ENCODE data around the gene ZG16B.
A peak's percentile ranks its signal among the peaks of the same experiment; 100 is the strongest.

Gene ZG16B

DNA sequence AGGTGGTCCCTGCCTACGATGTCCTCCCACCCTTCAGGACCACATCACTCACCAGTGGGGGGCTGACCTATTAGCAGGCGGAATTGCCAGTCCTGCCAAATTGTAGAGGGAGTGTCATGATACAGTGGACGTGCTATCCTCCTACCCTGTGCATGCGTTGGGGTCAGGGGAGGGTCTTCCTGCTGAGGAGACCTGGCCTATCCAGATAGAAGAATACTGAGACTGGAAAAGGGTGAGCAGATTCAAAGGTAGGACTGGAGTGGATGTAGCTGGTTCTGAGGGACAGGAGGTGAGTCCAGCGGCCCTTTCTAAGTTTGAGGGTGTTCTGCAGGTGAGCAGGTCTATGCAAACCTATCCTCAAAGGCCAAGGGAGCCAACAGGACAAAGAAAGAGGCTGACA, 23.8 kb upstream of the ZG16B start:
- DNase-seq (ENCODE audit: low spot score): no peak

DNA sequence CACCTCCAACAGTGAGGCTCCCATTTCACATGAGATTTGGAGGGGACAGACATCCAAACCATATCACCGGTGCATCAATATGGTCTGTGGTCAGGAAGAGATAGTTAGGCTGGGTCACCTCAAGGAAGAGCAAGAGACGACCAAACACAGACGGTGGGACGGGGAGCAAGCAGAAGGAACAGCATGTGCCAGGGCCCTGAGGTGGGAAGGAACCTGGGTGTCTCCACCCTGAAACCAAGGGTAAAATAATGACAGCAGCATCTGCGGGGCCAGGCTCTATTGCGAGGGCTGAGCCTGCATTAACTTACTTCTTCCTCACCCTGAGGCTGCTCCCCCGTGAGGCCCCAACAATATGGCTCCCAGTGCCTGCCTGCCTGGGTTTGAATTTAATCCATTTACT, 21.9 kb upstream of the ZG16B start:
- DNase-seq (ENCODE audit: low spot score): no peak

DNA sequence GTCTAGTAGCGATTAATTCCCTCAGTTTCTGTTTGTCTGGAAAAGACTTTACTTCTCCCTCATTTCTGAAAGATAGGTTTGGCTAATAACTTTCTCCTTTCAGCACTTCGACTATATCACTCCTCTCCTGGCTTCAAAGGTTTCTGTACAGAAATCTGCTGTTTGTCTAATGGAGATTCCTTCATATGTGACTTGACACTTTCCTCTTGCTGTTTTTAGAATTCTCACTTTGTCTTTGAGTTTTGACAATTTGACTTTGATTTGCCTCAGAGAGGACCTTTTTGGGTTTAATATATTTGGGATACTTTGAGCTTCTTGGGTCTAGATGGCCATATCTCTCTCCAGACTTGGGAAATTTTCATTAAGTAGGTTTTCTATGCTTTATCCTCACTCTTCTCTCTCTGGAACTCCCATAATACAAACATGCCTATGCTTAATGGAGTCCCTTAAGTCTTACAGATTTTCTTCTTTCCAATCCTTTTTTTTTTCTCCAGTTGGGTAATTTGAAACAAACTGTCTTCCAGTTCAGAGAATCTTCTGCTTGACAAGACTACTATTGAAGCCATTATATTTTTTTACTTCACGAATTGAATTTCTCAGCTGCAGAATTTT, 20.8 kb upstream of the ZG16B start:
- DNase-seq (ENCODE audit: low spot score): no peak

DNA sequence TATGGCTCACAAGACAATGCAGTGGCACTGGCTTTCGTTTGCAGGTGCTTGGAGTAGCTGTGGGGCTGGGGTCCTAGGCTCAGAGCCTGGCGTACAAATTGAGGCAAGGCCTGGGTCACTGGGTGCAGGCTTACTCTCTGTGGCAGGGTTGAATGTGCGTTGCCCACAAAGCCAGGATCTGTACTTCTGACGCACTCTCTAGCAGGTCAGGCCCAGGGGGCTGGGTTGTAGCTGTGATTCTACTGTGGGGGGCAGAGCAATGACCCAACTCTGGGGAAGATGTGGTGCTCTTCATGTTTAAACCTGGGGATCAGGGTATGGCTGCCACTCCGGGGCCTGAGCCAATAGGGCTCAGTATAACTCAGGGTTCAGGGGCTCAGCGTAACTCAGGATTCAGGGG, 19.5 kb upstream of the ZG16B start:
- DNase-seq (ENCODE audit: low spot score): no peak

DNA sequence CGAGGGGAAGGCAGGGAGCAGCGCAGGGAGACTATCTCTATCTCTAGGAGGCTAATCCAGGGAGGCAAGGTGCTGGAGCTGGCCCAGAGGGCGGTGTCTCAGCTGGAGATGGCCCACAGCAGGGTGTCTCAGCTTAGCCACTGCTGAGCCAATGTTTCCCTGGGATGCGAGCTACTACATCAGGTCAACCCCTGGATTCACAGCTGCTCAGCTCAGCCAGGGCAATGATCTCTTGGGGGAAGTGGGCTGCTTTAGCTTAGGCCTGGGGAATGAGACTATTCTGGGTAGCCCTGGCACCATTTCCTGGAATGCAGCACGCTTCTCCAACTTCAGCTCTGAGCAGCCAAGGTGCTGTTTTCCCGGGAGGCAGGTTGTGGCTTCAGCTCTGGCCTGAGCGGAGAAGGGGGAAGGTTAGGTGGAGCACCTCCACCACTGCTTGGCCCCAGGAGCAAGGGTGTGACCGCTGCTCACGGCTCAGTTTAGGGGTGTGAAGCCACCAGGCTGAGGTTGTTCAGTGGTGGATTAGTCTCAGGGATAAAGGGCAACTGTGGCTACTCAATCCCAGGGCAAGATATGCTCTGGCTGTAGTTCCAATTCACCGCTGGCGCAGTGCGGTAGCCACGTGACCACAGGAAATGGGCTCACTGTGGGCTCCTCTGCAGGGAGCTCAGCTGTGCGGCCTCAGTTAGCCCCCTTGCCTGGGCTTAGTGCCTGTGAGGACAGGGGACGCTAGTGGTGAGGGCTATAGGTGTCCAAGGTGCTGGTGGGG, 18.2 kb upstream of the ZG16B start:
- no peak for DNase-seq (ENCODE audit: low spot score)

DNA sequence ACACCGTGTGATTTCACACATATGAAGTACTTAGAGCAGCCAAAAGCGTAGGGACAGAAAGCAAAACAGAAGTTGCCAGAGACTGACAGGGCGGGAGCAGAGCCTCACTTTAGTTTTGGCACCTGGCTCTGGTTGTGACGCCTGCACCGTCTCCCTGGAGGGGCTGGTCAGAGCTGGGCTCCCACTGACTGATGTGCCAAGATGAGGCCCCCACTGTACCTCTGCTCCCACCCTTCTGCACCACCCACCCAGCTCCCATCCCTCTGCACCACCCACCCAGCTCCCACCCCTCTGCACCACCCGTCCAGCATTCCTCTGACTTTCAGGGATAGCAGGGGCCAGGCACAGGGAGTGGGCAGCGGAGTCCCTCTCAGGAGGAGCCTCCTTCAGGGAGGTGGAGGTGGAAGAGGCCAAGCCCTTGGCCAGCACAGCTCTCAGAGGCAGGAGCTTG, 16.3 kb upstream of the ZG16B start:
- DNase-seq (ENCODE audit: low spot score): no peak

DNA sequence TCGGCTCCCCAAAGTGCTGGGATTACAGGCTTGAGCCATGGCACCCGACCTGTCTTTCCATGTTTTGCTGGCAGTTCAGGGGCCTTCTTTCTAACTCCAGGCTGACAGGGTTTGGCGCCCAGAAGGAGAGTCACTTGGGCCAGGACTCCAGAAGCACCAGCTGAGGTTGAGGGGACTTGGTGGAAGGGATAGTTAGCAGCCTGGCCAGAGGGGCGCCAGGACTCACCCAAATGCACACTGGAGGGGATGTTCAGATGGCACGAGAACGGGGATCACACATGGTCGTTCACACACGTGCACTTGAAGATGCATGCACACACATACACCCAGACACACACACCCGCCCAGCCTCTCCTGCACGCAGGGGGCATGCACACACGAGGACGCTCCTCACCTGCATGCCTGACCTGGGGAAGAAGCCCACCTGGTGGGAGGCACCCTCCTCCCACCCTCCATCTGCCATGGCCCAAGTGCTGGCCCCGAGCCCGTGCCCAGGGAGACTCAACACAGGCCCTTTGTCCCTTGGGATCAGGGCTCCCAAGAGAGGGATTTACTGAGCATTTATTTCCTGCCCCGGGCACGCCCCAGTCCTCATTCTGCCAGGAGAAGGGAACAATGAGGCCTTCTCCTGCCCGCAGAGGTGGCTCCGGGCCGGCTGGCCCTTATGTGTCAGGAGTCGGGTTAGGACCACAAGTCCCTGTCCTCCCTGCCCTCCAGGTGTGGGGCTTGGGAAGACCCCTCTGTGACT, 15.4 kb upstream of the ZG16B start:
- DNase-seq (ENCODE audit: low spot score): no peak

DNA sequence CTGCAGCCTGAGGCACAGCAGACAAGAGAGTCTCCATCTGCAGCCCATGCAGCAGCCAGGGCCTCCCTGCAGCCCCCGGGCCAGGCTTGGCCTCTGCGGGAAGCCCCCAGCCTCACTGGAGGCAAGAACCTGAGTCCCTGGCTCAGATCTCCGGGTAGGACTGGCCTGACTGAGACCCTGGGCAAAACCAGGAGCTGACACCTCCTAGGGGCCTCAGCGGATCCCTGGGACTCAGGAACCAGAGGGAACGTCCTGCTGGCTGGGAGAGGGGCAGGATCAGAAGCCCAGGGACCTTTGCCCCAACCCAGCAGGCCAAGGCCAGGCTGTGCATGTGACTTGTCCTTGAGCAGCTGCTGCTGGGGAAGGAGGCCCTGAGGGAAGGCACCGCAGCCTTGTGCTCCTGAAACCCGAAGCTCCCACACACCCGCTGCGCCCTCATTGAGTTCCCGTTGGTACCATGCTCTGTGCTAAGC, 14.8 kb upstream of the ZG16B start:
- peak; percentile 32 for DNase-seq (ENCODE audit: low spot score)

DNA sequence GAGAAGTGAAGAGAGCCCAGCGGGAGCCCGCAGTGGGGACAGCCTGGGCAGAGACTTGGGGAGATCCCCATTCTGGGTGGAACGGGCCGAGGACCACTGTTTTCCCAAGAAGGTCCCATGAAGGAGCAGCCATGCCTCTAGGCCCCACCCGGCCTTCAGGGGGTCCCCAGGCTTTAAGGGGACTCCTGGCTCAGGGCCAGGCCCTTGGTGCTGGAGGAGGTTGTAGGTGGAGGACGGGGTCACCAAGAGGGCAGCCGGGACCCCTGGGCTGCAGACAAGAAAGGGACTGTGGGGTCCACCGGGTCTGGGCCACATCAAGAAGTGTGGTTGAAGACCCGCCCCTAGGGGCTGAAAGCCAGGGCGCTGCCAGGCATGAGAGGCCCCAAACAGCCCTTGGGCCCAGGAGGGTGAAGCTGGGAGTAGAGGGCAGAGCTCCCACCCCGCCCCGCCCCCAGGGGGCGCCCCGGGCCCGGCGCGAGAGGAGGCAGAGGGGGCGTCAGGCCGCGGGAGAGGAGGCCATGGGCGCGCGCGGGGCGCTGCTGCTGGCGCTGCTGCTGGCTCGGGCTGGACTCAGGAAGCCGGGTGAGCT, 13.3 kb upstream of the ZG16B start, which contains the start of gene PRSS21:
PRSS21 (plus strand) TSS at position 487 of the 589 bp plus-strand sequence; CDS start at position 519, 32 bp downstream.
- DNase-seq (ENCODE audit: low spot score): no peak

DNA sequence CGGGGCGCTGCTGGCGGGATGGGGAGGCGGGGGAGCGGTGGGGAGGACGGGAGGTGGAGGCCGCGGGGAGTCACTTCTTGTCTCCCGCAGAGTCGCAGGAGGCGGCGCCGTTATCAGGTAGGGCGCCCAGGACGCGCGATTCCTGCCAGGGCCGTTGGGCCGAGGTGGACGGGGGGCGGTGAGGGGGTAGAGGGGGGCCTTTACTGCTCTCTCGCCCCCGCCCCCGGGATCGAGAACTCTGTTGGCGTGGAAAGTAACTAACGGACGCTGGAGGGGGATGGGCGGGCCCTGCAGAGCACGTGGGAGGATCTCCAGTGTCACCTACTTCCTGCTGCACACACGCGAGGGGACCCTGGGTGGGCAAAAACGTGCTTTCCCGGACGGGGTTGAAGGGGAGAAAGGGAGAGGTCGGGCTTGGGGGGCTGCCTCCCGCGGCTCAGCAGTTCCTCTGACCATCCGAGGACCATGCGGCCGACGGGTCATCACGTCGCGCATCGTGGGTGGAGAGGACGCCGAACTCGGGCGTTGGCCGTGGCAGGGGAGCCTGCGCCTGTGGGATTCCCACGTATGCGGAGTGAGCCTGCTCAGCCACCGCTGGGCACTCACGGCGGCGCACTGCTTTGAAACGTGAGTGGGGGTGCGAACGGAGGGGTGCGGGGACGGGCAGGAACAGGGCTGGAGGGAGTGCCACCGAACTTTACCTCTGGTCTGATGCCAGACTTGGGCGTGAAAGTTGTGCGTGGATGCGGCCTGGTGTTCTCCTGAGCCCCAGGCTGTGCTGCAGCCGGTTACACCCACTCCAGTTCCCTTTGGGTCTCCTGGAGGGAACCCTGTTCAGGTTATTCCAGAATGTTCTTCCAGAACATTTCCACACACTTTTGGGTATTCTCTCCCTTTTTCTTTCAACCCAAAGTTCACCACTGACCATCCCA, 12.5 kb upstream of the ZG16B start:
- DNase-seq (ENCODE audit: low spot score): no peak

DNA sequence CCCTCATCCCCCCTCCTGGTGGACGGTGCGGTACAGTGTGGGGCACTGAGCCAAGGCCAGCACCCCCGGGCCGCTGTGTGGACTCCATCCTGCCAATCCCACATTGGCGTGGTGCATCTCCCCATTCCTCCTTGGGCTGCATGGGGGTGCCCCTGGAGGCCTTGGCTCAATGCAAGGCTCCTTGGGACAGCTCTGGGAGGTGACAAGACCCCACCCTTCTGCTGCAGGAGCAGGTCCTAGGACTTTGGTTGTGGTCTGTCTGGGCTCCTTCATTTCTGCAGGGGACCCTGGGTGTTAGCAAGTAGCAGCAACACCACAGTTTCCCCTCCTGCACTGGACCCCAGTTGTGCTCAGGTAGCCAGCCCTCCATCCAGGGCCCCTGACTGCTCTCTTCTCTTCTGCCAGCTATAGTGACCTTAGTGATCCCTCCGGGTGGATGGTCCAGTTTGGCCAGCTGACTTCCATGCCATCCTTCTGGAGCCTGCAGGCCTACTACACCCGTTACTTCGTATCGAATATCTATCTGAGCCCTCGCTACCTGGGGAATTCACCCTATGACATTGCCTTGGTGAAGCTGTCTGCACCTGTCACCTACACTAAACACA, 11.7 kb upstream of the ZG16B start:
- DNase-seq (ENCODE audit: low spot score): no peak

DNA sequence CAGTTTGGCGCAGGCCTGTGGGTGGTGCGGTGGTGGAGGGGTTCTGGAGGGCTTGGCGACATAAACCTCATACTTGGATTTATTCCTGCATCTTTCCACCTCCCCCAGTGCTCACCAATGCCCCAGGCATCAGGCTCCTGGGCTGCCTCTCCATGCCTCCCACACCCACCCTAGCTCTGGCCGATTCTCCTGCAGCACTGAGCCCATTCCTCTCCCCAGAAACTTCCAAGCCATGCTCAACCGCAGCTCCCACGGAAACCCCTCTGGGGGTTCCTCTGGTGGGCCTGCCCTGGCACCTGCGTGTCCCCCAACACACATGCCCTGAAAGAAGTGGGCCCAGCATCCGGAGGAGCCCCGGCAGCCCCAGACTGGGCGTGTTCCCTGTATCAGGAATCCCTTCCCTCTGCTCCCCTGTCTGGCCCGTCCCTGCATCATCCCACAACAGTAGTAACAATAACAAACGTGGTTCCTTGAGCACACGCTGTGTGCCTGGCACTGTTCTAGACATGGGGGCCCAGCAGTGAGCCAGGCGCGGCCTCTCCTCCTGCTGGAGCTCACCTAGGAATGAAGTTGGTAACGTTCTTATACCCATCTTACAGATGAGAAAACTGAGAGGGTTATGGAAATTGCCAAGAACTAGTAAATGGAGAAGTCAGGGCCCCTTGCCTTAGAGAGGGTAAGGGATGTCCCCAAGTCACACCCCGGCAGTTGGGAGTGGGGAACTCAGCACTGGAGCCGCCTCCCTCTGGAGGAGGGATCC, 10.7 kb upstream of the ZG16B start:
- DNase-seq (ENCODE audit: low spot score): no peak

DNA sequence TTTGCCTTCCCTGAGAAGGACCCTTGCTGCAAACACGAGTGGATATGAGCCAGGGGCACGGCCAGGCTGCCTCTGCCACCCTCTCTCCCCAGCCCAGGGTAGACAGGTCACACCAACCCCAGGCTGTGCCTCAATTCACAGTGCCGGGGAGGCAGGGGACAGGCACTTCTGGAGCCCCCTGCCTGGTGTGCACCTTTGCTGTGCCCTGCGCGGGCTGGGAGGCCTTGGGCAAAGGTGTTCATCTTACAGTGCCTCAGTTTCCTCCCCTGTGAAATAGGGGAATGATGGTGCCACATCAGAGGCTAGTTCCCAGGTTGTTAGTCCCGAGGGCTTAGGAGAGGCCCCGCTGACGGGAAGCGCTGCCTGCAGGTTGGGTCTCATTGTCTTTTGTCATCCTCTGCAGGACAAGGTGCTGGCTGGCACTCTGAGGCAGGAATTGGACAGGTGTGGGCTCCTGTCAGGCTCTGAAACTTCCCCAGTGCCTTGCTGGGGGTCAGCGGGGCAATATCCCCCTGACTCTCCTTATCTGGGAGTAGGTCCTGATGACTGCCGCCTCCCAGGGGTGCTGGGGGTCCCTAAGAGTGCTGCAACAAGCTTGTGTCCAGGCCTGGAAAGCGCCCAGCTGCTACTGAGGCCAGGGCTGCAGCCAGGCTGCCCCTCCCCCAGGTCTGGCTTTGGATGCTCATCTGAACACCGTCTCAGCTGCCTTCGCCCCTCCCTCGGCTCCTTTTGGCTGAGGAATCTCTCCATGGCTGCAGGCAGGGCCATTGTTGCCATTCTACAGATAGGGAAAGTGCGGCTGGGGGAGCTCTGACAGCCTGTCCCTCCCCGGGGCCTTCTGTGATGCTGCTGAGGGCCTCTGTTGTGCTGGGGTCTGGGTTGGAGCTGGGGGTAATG, 9.9 kb upstream of the ZG16B start:
- DNase-seq (ENCODE audit: low spot score): no peak

DNA sequence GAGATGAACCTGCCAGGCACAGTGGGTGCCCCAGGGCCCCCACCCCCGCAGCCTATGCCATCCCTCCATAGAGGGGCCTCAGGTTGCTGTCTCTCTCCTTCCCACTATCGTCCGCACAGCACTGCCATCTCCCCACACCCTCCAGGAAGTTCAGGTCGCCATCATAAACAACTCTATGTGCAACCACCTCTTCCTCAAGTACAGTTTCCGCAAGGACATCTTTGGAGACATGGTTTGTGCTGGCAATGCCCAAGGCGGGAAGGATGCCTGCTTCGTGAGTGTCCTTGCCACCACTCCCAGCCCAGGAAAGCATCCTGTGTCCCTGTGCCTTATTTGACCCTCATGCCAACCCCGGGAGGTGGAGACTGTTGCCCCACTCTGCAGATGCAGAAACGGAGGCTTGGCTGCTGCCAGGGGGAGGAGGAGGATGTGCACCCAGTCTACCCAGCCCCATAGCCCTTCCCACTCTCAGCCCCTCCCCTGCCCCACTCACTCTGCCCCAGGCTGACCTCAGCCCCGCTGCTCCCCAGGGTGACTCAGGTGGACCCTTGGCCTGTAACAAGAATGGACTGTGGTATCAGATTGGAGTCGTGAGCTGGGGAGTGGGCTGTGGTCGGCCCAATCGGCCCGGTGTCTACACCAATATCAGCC, 9.1 kb upstream of the ZG16B start:
- DNase-seq (ENCODE audit: low spot score): no peak

DNA sequence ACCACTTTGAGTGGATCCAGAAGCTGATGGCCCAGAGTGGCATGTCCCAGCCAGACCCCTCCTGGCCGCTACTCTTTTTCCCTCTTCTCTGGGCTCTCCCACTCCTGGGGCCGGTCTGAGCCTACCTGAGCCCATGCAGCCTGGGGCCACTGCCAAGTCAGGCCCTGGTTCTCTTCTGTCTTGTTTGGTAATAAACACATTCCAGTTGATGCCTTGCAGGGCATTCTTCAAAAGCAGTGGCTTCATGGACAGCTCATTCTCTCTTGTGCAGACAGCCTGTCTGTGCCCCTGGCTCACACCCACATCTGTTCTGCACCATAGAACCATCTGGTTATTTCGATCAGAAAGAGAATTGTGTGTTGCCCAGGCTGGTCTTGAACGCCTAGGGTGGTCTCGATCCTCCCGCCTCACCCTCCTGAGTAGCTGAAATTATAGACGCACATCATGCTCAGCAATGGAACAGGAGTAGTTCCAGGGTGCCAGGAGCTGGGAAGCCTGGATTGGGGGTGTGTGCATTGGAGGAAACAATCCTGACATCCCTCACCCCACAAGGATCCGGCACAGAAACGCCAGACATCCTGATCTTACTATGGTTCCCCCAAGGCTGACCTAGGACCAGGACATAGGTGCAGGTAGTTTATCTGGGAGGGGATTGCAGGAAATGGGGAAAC, 8.5 kb upstream of the ZG16B start:
- DNase-seq (ENCODE audit: low spot score): no peak

DNA sequence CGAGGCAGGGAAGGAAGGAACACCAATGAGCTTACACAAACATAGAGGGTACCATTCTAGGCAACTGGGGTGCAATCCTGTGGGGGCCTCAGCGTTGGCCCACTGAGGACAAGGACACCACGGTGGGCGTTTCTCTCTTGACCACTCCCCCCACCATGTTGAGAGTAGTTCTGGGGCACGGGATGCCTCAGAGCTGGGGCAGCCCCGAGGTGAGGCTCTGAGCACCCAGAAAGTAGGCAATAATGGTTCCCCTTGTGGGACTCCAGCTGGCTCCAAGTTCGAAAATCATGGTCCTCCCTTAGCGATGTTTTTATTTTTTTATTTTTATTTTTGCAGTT, 8.0 kb upstream of the ZG16B start:
- DNase-seq (ENCODE audit: low spot score): no peak

DNA sequence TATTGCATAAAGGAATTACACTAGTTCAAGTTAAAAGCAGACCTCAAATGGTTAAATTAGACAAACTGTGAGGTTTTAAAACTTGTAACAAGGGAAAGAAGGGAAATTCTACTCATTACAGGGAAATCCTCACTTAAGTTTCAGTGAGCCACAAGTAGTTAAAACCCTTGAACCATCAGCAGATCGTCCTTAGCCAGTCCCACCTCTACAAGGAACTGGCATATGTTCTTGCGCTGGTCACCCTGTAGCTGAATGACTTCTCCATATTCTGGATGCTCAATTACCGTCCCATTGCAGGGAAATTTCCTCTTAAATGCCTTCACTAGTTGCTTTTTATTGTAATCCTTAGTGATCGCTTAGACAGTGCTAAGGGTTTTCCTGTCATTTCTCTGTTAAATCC, 7.6 kb upstream of the ZG16B start:
- DNase-seq (ENCODE audit: low spot score): no peak

DNA sequence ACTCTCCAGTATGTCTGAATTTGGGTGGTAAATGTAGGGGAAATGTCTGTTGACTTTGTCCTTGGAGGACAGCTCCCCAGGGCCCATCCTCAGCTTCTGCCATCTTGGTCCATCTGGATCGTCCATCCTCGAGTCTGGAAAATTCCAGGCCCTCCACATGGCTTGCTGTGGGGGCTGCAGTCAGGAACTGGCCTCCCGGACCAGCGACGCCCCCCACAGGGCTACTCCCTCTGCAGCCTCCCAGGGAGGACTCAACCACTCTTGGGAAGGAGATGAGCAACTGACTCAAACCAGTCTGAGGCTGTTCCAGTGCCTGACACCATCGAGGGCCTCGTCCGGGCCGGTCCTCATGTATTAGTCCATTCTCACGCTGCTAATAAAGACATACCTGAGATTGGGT, 5.5 kb upstream of the ZG16B start:
- no peak for DNase-seq (ENCODE audit: low spot score)

Data from HuH-7 (cell line).